Umbilical cord (tissue), 2 donors: ENCODE measurements around the gene SOHLH1. TPM values are rescaled to one million over a fixed set of nuclear protein-coding genes. Genes with fewer than 3 reads are reported as not detected.

Experiments
- DNase-seq: peaks from one replicate; pipeline ENCODE4 v3.0.0-alpha.2; 2015; ENCODE audit warnings: low spot score
- total RNA-seq: library from RNA; depleted of rRNA; stranded (reverse); fragments of >200 nt; gene quantifications from one replicate; pipeline ENCODE4 v1.2.3, GENCODE V29; 2014; ENCODE audit warnings: low replicate concordance; ENCODE audit not compliant: insufficient read depth

Gene SOHLH1
- total RNA-seq, 1 donor from 2014 or later = not detected

GRCh38 chr9:135661816-135662560 lies 37.3 kb downstream of the SOHLH1 start:
- DNase-seq = no peak

DNA sequence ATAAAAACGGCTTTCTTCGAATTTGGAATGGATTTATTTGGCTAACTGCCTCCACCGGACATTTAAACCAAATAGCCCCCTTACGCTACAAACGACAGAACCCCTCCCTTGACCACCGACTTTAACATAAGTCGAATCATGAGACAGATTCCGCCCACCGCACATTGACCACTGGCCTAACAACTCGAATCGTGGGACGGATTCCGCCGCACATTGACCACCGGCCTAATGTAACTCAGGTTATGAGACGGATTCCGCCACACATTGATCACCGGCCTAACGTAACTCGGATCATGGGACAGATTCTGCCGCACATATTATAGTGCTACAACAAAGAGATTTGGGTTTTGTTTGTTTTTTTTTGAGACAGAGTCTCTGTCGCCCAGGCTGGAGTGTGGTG lies 38.9 kb downstream of the SOHLH1 start:
- DNase-seq = no peak

DNA sequence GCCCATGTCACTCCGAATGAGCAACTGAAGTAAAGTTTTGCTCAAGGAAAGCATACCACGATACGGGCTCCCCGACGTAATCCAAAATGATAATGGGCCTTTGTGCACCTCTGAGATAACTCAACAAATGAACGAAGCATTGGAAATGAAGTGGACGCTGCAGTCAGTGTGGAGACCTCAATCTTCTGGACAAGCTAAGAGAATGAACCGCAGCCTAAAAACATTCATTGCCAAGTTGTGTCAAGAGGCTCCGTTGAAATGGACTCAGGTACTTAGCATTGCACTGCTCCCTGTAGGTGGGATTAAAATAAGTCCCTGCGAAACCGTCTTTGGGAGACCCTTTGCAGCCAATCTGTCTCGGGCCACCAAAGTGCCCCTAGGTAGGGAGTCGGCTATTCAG lies 40.0 kb downstream of the SOHLH1 start:
- no peak for DNase-seq

DNA sequence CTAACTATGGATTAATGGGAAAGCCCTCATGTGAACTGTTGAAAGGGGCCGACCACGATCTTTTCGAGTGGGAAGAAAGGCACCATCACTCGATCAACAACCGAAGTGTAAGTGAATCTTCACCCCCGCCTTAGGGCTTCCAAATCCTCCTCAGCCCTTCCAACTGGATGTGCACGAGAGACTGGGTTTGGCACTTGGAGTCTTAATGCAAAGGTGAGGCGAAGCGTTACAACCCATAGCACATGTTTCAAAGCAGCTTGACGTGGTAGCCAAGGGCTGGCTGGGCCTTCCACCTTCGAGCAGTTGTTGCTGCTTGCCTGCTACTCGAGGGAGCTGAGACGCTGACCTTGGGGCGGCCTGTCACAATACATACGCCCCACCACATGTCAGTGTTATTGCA lies 41.9 kb downstream of the SOHLH1 start:
- DNase-seq = no peak

- DNase-seq = no peak
Measured at GRCh38 chr9:135655317-135655716, 44.0 kb downstream of the SOHLH1 start.

GRCh38 chr9:135650408-135650807 lies 48.9 kb downstream of the SOHLH1 start:
- no peak for DNase-seq

GRCh38 chr9:135649508-135649907 lies 49.8 kb downstream of the SOHLH1 start:
- no peak for DNase-seq

DNA sequence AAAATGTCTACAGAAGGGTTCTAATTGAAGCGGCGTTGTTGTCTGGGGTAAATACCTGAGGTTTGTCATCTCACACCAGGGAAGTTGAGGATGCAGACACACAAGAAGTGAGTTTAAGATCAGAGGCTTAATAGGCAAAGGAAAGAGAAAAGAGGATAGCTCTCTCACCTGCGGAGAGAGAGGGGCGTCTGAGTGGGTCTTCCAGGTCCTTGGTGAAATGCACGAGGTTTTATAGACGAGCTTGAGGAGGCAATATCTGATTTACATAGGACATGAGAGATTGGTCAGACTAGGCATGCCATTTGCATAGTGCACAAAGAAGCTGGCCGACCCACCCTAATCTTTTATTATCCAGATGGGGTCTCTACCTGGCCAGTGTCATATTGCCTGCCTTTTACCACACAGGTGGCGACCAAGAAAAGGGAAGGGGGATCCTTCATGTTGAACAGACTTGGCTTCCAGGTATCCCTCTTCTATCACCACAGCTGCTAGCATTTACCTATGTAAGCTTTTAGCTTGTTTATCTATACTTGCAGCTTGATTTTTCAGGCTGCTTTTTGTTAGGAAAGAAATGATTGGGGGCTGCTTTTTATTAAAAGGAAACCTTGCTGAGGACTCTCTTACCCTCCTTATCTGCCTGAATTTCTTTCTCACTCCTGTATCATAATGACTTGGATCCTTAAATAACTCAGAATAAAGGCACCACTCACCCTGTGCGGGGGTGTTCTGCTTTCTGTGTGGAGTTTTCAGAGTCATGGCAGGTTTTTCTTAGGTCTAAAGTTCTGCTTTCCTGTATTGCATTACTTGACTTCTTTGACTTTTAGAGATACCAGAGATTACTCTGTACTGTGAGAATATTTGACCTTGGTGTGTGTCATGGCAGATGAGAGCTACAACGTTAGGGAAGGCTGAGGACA lies 50.5 kb downstream of the SOHLH1 start:
- no peak for DNase-seq

DNA sequence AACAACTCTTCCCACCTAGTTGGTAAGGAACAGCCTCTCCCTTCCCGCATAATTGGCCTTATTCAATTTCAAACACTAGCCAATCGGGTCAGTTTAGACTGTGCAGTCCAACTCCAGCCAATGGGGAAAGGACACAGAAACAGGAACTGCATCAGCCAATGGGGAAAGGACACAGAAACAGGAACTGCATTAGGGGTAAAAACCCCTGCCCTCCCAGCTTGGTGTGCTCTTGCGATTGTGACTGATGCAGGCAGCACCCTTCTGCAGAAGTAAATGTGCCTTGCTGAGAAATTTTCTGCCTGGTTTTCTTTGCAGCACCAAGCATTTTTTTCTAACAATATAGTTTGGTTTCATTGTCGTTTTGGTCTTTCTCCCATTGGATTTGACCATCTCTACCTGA lies 51.4 kb downstream of the SOHLH1 start:
- DNase-seq = no peak

DNA sequence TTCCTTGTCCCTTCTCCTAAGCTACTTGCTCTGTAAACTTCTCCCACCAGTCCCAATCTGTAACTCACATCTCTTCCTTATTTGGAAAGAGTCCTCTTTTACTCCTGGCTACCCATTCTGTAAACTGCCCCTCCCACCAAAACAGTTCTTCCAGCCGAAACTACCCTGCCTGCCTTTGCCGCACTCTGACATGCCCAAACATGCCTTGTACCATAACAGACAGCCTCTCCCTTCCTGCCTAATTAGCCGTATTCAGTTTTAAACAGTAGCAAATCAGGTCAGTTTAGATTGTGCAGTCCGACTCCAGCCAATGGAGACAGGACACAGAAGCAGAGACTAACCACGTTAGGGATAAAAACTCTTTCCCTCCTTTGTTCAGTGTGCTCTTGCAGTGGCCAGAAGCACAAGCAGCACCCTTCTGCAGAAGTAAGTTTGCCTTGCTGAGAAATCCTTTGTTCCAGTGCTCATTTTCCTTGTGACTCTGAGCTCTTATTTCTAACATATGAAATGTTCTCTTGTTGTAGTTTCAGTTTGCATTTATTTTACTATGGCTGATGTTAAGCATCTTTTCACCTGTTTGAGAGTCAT lies 54.6 kb downstream of the SOHLH1 start:
- no peak for DNase-seq

Other genes starting within 250 kb of the SOHLH1 start
- gene PPP1R26, start 219.7 kb downstream of the SOHLH1 start, total RNA-seq = 14.7 TPM
- gene MRPS2, start 198.8 kb downstream of the SOHLH1 start, total RNA-seq = 18.8 TPM
- gene LCN1, start 178.0 kb downstream of the SOHLH1 start, total RNA-seq = not detected
- gene OBP2A, start 153.4 kb downstream of the SOHLH1 start, total RNA-seq = not detected
- gene PAEP, start 137.7 kb downstream of the SOHLH1 start, total RNA-seq = not detected
- not detected for gene GLT6D1, start 59.9 kb downstream of the SOHLH1 start, total RNA-seq
- gene LCN9, start 36.2 kb downstream of the SOHLH1 start, total RNA-seq = not detected
- gene KCNT1, start 2.7 kb upstream of the SOHLH1 start, total RNA-seq = 3.6 TPM
- gene CAMSAP1, start 208.1 kb upstream of the SOHLH1 start, total RNA-seq = 40.4 TPM